ENCODE results near the gene SUSD6.
"Not testable (repeated sequence)": the region's sequence is repeated elsewhere in the genome, so short reads cannot be mapped to it uniquely, and the experiment has no call there.

Gene SUSD6

GRCh38 chr14:69716478-69717187 is 105.2 kb downstream of the SUSD6 start:
- Histone ChIP-seq H3K9me3 (ENCODE audit: control insufficient read depth, insufficient read depth, low read length) (no peaks in the 10 kb centered on the region), H3K4me3 (ENCODE audit: low read depth, low read length) (no peak overlapping the region), H3K4me1 (ENCODE audit: control insufficient read depth, insufficient read depth, low read length) (peaks cover 29% of the 10 kb centered on the region), H3K27me3 (ENCODE audit: control insufficient read depth, insufficient read depth, low read length) (no peaks in the 10 kb centered on the region), H3K36me3 (ENCODE audit: control insufficient read depth, insufficient read depth, low read length) (no peaks in the 10 kb centered on the region), H3K9ac (ENCODE audit: low read depth, low read length) (no peak overlapping the region)

- not testable (repeated sequence) for H3K9ac ChIP-seq (ENCODE audit: low read depth, low read length); H3K36me3 ChIP-seq (ENCODE audit: control insufficient read depth, insufficient read depth, low read length); H3K4me3 ChIP-seq (ENCODE audit: low read depth, low read length); H3K9me3 ChIP-seq (ENCODE audit: control insufficient read depth, insufficient read depth, low read length); H3K27me3 ChIP-seq (ENCODE audit: control insufficient read depth, insufficient read depth, low read length)
- H3K4me1 ChIP-seq (ENCODE audit: control insufficient read depth, insufficient read depth, low read length): peaks cover 11% of the 10 kb centered on the region
These were observed 107.2 kb downstream of the SUSD6 start for GRCh38 chr14:69718614-69719013.

- H3K36me3 ChIP-seq (ENCODE audit: control insufficient read depth, insufficient read depth, low read length): no peaks in the 10 kb centered on the region
- no peaks in the 10 kb centered on the region for H3K9me3 ChIP-seq (ENCODE audit: control insufficient read depth, insufficient read depth, low read length)
- H3K27me3 ChIP-seq (ENCODE audit: control insufficient read depth, insufficient read depth, low read length): no peaks in the 10 kb centered on the region
- H3K9ac ChIP-seq (ENCODE audit: low read depth, low read length): no peak overlapping the region
- no peak overlapping the region for H3K4me3 ChIP-seq (ENCODE audit: low read depth, low read length)
- peaks cover 2% of the 10 kb centered on the region for H3K4me1 ChIP-seq (ENCODE audit: control insufficient read depth, insufficient read depth, low read length)
These were observed 108.1 kb downstream of the SUSD6 start for GRCh38 chr14:69719501-69719951.

- Histone ChIP-seq H3K36me3 (ENCODE audit: control insufficient read depth, insufficient read depth, low read length) (no peaks in the 10 kb centered on the region), H3K9me3 (ENCODE audit: control insufficient read depth, insufficient read depth, low read length) (no peaks in the 10 kb centered on the region), H3K9ac (ENCODE audit: low read depth, low read length) (no peak overlapping the region), H3K4me3 (ENCODE audit: low read depth, low read length) (no peak overlapping the region), H3K27me3 (ENCODE audit: control insufficient read depth, insufficient read depth, low read length) (peaks cover 4% of the 10 kb centered on the region), H3K4me1 (ENCODE audit: control insufficient read depth, insufficient read depth, low read length) (no peaks in the 10 kb centered on the region)
These were observed 109.5 kb downstream of the SUSD6 start for GRCh38 chr14:69720912-69721311.

GRCh38 chr14:69726761-69727511 is 115.5 kb downstream of the SUSD6 start:
- Histone ChIP-seq H3K4me1 (ENCODE audit: control insufficient read depth, insufficient read depth, low read length) (peaks cover 2% of the 10 kb centered on the region), H3K27me3 (ENCODE audit: control insufficient read depth, insufficient read depth, low read length) (peaks cover 13% of the 10 kb centered on the region), H3K9me3 (ENCODE audit: control insufficient read depth, insufficient read depth, low read length) (no peaks in the 10 kb centered on the region), H3K9ac (ENCODE audit: low read depth, low read length) (no peak overlapping the region), H3K36me3 (ENCODE audit: control insufficient read depth, insufficient read depth, low read length) (no peaks in the 10 kb centered on the region), H3K4me3 (ENCODE audit: low read depth, low read length) (peak overlapping the region; percentile 41)

GRCh38 chr14:69727860-69728259 is 116.5 kb downstream of the SUSD6 start:
- H3K9me3 ChIP-seq (ENCODE audit: control insufficient read depth, insufficient read depth, low read length): no peaks in the 10 kb centered on the region
- H3K9ac ChIP-seq (ENCODE audit: low read depth, low read length): no peak overlapping the region
- H3K36me3 ChIP-seq (ENCODE audit: control insufficient read depth, insufficient read depth, low read length): no peaks in the 10 kb centered on the region
- peaks cover 13% of the 10 kb centered on the region for H3K27me3 ChIP-seq (ENCODE audit: control insufficient read depth, insufficient read depth, low read length)
- H3K4me3 ChIP-seq (ENCODE audit: low read depth, low read length): no peak overlapping the region
- H3K4me1 ChIP-seq (ENCODE audit: control insufficient read depth, insufficient read depth, low read length): peaks cover 2% of the 10 kb centered on the region

GRCh38 chr14:69731919-69732598 is 120.7 kb downstream of the SUSD6 start:
- not testable (repeated sequence) for H3K4me1 ChIP-seq (ENCODE audit: control insufficient read depth, insufficient read depth, low read length); H3K9me3 ChIP-seq (ENCODE audit: control insufficient read depth, insufficient read depth, low read length); H3K9ac ChIP-seq (ENCODE audit: low read depth, low read length); H3K36me3 ChIP-seq (ENCODE audit: control insufficient read depth, insufficient read depth, low read length); H3K4me3 ChIP-seq (ENCODE audit: low read depth, low read length); H3K27me3 ChIP-seq (ENCODE audit: control insufficient read depth, insufficient read depth, low read length)

GRCh38 chr14:69736405-69736804 is 125.0 kb downstream of the SUSD6 start:
- not testable (repeated sequence) for H3K4me1 ChIP-seq (ENCODE audit: control insufficient read depth, insufficient read depth, low read length); H3K9ac ChIP-seq (ENCODE audit: low read depth, low read length); H3K27me3 ChIP-seq (ENCODE audit: control insufficient read depth, insufficient read depth, low read length); H3K4me3 ChIP-seq (ENCODE audit: low read depth, low read length); H3K36me3 ChIP-seq (ENCODE audit: control insufficient read depth, insufficient read depth, low read length); H3K9me3 ChIP-seq (ENCODE audit: control insufficient read depth, insufficient read depth, low read length)

- no peaks in the 10 kb centered on the region for H3K36me3 ChIP-seq (ENCODE audit: control insufficient read depth, insufficient read depth, low read length)
These were observed 129.7 kb downstream of the SUSD6 start for GRCh38 chr14:69741055-69741454.

GRCh38 chr14:69749956-69750355 is 138.6 kb downstream of the SUSD6 start:
- Histone ChIP-seq H3K9ac (ENCODE audit: low read depth, low read length) (no peak overlapping the region), H3K4me1 (ENCODE audit: control insufficient read depth, insufficient read depth, low read length) (peaks cover 2% of the 10 kb centered on the region), H3K4me3 (ENCODE audit: low read depth, low read length) (no peak overlapping the region), H3K9me3 (ENCODE audit: control insufficient read depth, insufficient read depth, low read length) (no peaks in the 10 kb centered on the region), H3K27me3 (ENCODE audit: control insufficient read depth, insufficient read depth, low read length) (no peaks in the 10 kb centered on the region), H3K36me3 (ENCODE audit: control insufficient read depth, insufficient read depth, low read length) (no peaks in the 10 kb centered on the region)

More at GRCh38 chr14:69741055-69741454, 129.7 kb downstream of the SUSD6 start:
- Histone ChIP-seq H3K9me3 (ENCODE audit: control insufficient read depth, insufficient read depth, low read length) (peaks cover 5% of the 10 kb centered on the region), H3K9ac (ENCODE audit: low read depth, low read length) (no peak overlapping the region), H3K4me3 (ENCODE audit: low read depth, low read length) (no peak overlapping the region), H3K4me1 (ENCODE audit: control insufficient read depth, insufficient read depth, low read length) (peaks cover 2% of the 10 kb centered on the region), H3K27me3 (ENCODE audit: control insufficient read depth, insufficient read depth, low read length) (no peaks in the 10 kb centered on the region)

- Histone ChIP-seq H3K9ac (ENCODE audit: low read depth, low read length) (no peak overlapping the region), H3K9me3 (ENCODE audit: control insufficient read depth, insufficient read depth, low read length) (no peaks in the 10 kb centered on the region), H3K27me3 (ENCODE audit: control insufficient read depth, insufficient read depth, low read length) (no peaks in the 10 kb centered on the region), H3K36me3 (ENCODE audit: control insufficient read depth, insufficient read depth, low read length) (no peaks in the 10 kb centered on the region), H3K4me1 (ENCODE audit: control insufficient read depth, insufficient read depth, low read length) (peaks cover 2% of the 10 kb centered on the region), H3K4me3 (ENCODE audit: low read depth, low read length) (no peak overlapping the region)
These were observed 139.1 kb downstream of the SUSD6 start for GRCh38 chr14:69750495-69750894.
